Mesenchymal stem cell (in vitro differentiated cells and primary cell): ENCODE measurements around the gene ASB1.
A peak's percentile ranks its signal among the peaks of the same experiment; 100 is the strongest.

Experiments used
- DNase-seq: peaks from one replicate; pipeline ENCODE4 v3.0.0-alpha.2; 2013
- H2AFZ ChIP-seq: one replicate; pipeline ENCODE4 v1.6.1; 2013; ENCODE audit warnings: low read depth, mild to moderate bottlenecking, control low read depth, inconsistent platforms, low read length, moderate library complexity
- H2AK5ac ChIP-seq: 2 replicates; pipeline ENCODE4 v1.6.1; 2013; ENCODE audit warnings: low read length, moderate library complexity, mild to moderate bottlenecking, inconsistent platforms; ENCODE audit not compliant: severe bottlenecking
- H2BK120ac ChIP-seq: one replicate; pipeline ENCODE4 v1.6.1; 2013; ENCODE audit warnings: low read depth, mild to moderate bottlenecking, inconsistent platforms, low read length, moderate library complexity
- H2BK12ac ChIP-seq, 2 experiments: one replicate each; pipeline ENCODE4 v1.6.1; 2013; ENCODE audit warnings: inconsistent platforms in 2 of 2, low read length in 2 of 2, mild to moderate bottlenecking in 2 of 2, moderate library complexity in 2 of 2, control low read depth in 1 of 2
- H2BK15ac ChIP-seq: one replicate; pipeline ENCODE4 v1.6.1; 2013; ENCODE audit warnings: mild to moderate bottlenecking, low read depth, inconsistent platforms; ENCODE audit not compliant: poor library complexity, severe bottlenecking
- H2BK5ac ChIP-seq: 2 replicates; pipeline ENCODE4 v1.6.1; 2013; ENCODE audit warnings: low read depth, mild to moderate bottlenecking, low read length, control low read depth, inconsistent platforms; ENCODE audit not compliant: poor library complexity, severe bottlenecking
- H3K14ac ChIP-seq, 2 experiments: one replicate each; pipeline ENCODE4 v1.6.1; 2013; ENCODE audit warnings: inconsistent platforms in 2 of 2, low read length in 2 of 2, control low read depth in 1 of 2, mild to moderate bottlenecking in 1 of 2, moderate library complexity in 1 of 2
- H3K18ac ChIP-seq, 2 experiments: one replicate each; pipeline ENCODE4 v1.6.1; 2013; ENCODE audit warnings: inconsistent platforms in 2 of 2, low read length in 2 of 2, control low read depth in 1 of 2, low read depth in 1 of 2, mild to moderate bottlenecking in 1 of 2
- H3K23ac ChIP-seq, 2 experiments: one replicate each; pipeline ENCODE4 v1.6.1; 2013; ENCODE audit warnings: inconsistent platforms in 2 of 2, low read length in 2 of 2, mild to moderate bottlenecking in 2 of 2, moderate library complexity in 2 of 2, control low read depth in 1 of 2
- H3K27ac ChIP-seq: 2 replicates; pipeline ENCODE4 v1.5.1; 2013; ENCODE audit warnings: mild to moderate bottlenecking, moderate library complexity, low read length, control low read depth, inconsistent platforms; ENCODE audit not compliant: poor library complexity, severe bottlenecking
- H3K27me3 ChIP-seq, 2 experiments: 2 replicates each; pipeline versions ENCODE4 v1.6.1 to v1.7.0; 2013; ENCODE audit warnings: low read length in 2 of 2, mild to moderate bottlenecking in 2 of 2, moderate library complexity in 2 of 2, control low read depth in 1 of 2, inconsistent platforms in 1 of 2; ENCODE audit not compliant: control insufficient read depth in 1 of 2, insufficient read depth in 1 of 2
- H3K36me3 ChIP-seq, 2 experiments: 2 replicates each; pipeline versions ENCODE4 v1.6.1 to v1.7.0; 2013; ENCODE audit warnings: low read length in 2 of 2, control low read depth in 1 of 2, inconsistent platforms in 1 of 2, low read depth in 1 of 2, mild to moderate bottlenecking in 1 of 2; ENCODE audit not compliant: insufficient read depth in 2 of 2, control insufficient read depth in 1 of 2
- H3K4ac ChIP-seq, 2 experiments: one replicate each; pipeline ENCODE4 v1.6.1; 2013; ENCODE audit warnings: inconsistent platforms in 2 of 2, low read length in 2 of 2, mild to moderate bottlenecking in 2 of 2, moderate library complexity in 2 of 2, control low read depth in 1 of 2, low read depth in 1 of 2
- H3K4me1 ChIP-seq: 2 replicates; pipeline ENCODE4 v1.6.1; 2013; ENCODE audit warnings: low read depth, low read length, control low read depth; ENCODE audit not compliant: control insufficient read depth, insufficient read depth
- H3K4me2 ChIP-seq: 2 replicates; pipeline ENCODE4 v1.6.1; 2013; ENCODE audit warnings: low read length, mild to moderate bottlenecking, inconsistent platforms; ENCODE audit not compliant: poor library complexity, severe bottlenecking
- H3K4me3 ChIP-seq, 2 experiments: 2 replicates each; pipeline versions ENCODE4 v1.5.1 to v1.7.0; 2013; ENCODE audit warnings: low read length in 2 of 2, mild to moderate bottlenecking in 2 of 2, control low read depth in 1 of 2, low read depth in 1 of 2; ENCODE audit not compliant: insufficient read depth in 1 of 2
- H3K79me1 ChIP-seq: replicated peaks from 2 replicates; pipeline ENCODE4 v1.6.1; 2013; ENCODE audit warnings: mild to moderate bottlenecking, control low read depth, low read length, inconsistent platforms; ENCODE audit not compliant: poor library complexity, severe bottlenecking
- H3K9ac ChIP-seq: 2 replicates; pipeline ENCODE4 v1.7.0; 2013; ENCODE audit warnings: mild to moderate bottlenecking, low read length, moderate library complexity
- H3K9me3 ChIP-seq: 2 replicates; pipeline ENCODE4 v1.7.0; 2013; ENCODE audit warnings: mild to moderate bottlenecking, low read length; ENCODE audit not compliant: control insufficient read depth
- H4K8ac ChIP-seq: one replicate; pipeline ENCODE4 v1.6.1; 2013; ENCODE audit warnings: inconsistent platforms, mild to moderate bottlenecking, low read length, moderate library complexity
- H4K91ac ChIP-seq: one replicate; pipeline ENCODE4 v1.6.1; 2013; ENCODE audit warnings: mild to moderate bottlenecking, low read length, inconsistent platforms
- whole genome bisulfite sequencing: methylation state at CpG from one replicate; pipeline ENCODE4 v1.1.7; 2013; ENCODE audit warnings: mixed read lengths; 5-methylcytosine and 5-hydroxymethylcytosine counted together

Gene ASB1

GRCh38 chr2:238484522-238485452 lies 58.1 kb downstream of the ASB1 start:
- Histone ChIP-seq H2AFZ (no peak overlapping the region), H3K4me3 (peak overlapping the region in 1 of 2 experiments; percentile 33), H2BK5ac (no peak overlapping the region), H4K91ac (no peak overlapping the region), H3K9ac (no peak overlapping the region), H3K4me2 (no peak overlapping the region), H3K79me1 (no peaks in the 10 kb centered on the region), H2BK15ac (no peak overlapping the region), H4K8ac (no peak overlapping the region), H2BK120ac (no peak overlapping the region), H2BK12ac (no peak overlapping the region), H3K14ac (peak overlapping the region in 1 of 2 experiments; percentile 76), H3K9me3 (peaks cover 7% of the 10 kb centered on the region), H3K36me3 (peaks cover 17 to 29% of the 10 kb centered on the region in 2 experiments), H3K27ac (no peak overlapping the region), H3K23ac (no peak overlapping the region), H3K4ac (no peak overlapping the region), H3K27me3 (no peaks in the 10 kb centered on the region), H2AK5ac (no peak overlapping the region), H3K18ac (no peak overlapping the region), H3K4me1 (peaks cover 15% of the 10 kb centered on the region)
- no peak for DNase-seq
- WGBS, result 94% methylated on average over 23 of the region's 23 CpGs

- Histone ChIP-seq H4K8ac (no peak overlapping the region), H3K36me3 (peaks cover 17 to 29% of the 10 kb centered on the region in 2 experiments), H3K9ac (no peak overlapping the region), H2BK120ac (no peak overlapping the region), H4K91ac (peak overlapping the region; percentile 20), H3K23ac (no peak overlapping the region), H2BK12ac (no peak overlapping the region), H3K14ac (peak overlapping the region in 1 of 2 experiments; percentile 49), H3K4ac (no peak overlapping the region), H3K4me1 (peaks cover 15% of the 10 kb centered on the region), H2BK15ac (no peak overlapping the region), H3K4me3 (peak overlapping the region in 1 of 2 experiments; percentile 31), H3K4me2 (no peak overlapping the region), H3K9me3 (no peaks in the 10 kb centered on the region), H3K27me3 (peaks cover 0 to 4% of the 10 kb centered on the region in 2 experiments), H3K27ac (no peak overlapping the region), H3K18ac (no peak overlapping the region), H3K79me1 (no peaks in the 10 kb centered on the region), H2BK5ac (no peak overlapping the region), H2AFZ (no peak overlapping the region), H2AK5ac (no peak overlapping the region)
- DNase-seq, result no peak
- WGBS, result 90% methylated on average over 5 of the region's 5 CpGs
Measured at GRCh38 chr2:238486123-238486848, 59.6 kb downstream of the ASB1 start.

DNA sequence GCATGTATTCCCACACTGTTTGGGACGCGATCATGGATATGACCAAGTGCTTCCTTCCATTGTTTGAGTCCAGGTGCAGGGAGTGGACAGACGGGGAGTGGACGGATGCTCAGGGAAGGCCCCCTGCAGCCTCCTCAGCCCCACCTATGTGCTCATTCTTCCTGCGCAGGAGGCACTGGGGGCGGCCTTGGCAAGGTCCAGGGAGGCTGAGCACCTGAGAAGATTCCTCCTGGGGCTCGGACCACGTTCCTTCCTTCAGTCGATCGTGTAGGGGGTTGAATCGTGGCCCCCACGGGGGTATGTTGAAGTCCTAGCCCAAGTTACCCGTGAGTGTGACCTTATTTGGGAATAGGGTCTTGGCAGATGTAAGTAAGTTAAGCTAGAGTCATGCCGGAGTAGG lies 60.4 kb downstream of the ASB1 start:
- WGBS, result 90% methylated on average over 14 of the region's 14 CpGs
- Histone ChIP-seq H2AFZ (no peak overlapping the region), H3K4me1 (peaks cover 15% of the 10 kb centered on the region), H3K4me3 (no peak overlapping the region), H3K36me3 (peaks cover 17 to 29% of the 10 kb centered on the region in 2 experiments), H3K18ac (no peak overlapping the region), H3K9me3 (no peaks in the 10 kb centered on the region), H4K8ac (no peak overlapping the region), H3K9ac (no peak overlapping the region), H2AK5ac (no peak overlapping the region), H3K4ac (no peak overlapping the region), H3K27ac (no peak overlapping the region), H3K4me2 (no peak overlapping the region), H3K14ac (no peak overlapping the region), H2BK12ac (no peak overlapping the region), H3K23ac (no peak overlapping the region), H2BK5ac (no peak overlapping the region), H4K91ac (no peak overlapping the region), H2BK15ac (no peak overlapping the region), H3K79me1 (no peaks in the 10 kb centered on the region), H2BK120ac (no peak overlapping the region), H3K27me3 (peaks cover 0 to 5% of the 10 kb centered on the region in 2 experiments)
- no peak for DNase-seq
